Amniotic epithelial cell (primary cell): Measurements from ENCODE around the gene ERI2.

Experiments used
- DNase-seq: peaks from one replicate; pipeline ENCODE4 v3.0.0-alpha.2; 2010; ENCODE audit warnings: low read depth

Gene ERI2, protein sequence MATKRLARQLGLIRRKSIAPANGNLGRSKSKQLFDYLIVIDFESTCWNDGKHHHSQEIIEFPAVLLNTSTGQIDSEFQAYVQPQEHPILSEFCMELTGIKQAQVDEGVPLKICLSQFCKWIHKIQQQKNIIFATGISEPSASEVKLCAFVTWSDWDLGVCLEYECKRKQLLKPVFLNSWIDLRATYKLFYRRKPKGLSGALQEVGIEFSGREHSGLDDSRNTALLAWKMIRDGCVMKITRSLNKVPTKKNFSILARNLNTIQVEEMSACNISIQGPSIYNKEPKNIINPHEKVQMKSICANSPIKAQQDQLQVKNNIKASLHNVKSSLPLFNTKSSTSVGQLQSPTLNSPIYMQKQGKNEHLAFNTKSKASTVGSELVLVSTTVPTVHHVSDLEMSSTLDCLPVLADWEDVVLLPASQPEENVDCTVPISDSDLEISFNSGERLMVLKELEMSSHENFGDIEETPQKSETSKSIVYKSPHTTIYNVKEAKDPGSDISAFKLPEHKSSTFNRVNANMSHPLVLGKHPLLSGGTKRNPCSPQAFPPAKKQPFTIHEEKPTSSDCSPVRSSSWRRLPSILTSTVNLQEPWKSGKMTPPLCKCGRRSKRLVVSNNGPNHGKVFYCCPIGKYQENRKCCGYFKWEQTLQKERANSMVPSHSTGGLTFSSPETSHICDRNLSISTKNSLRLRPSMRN

DNA sequence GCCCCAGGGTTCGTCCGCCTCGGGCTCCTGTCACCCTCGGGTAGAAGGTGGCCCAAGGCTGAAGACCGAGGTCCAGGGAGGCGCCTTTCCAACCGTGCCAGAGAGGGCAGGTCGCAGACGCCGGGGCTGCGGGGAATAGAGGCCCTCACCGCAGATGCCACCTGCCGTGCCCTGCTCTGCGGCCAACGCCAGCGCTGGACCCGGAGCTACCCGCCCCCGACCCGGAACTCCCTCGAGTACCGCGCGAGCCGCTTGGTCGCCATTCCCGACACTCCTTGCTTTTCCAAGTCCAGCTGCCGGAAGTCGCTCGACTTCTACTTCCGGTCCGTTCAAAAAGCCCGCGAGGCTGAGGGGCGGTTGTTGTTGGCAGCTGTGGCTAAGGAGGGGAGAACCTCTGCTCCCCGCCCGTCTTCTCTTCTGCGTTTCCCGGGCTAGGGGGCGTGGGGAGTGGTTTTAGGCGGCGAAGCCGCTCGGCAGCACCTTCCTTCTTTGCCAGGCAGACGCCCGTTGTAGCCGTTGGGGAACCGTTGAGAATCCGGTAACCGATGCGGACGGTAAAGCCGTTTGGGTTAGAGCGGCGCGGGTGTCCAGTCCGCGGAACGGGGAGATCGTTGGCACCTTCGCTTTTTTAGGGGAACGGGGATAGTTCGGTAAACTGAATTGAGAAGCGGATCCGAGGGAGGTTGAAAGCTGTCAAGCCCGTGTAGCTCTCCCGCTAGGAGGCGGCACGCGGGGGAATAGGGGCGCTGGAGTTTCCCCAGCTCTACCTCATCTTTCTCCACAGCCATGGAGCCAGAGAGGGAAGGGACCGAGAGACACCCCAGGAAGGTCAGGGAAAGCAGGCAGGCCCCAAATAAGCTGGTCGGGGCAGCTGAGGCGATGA lies at the start of gene ERI2, which contains the start of gene REXO5:
Gene ERI2, minus strand, starts transcription at position 305 of the 883 bp plus-strand sequence. Its CDS starts 42 bp downstream, at position 263.
Gene REXO5, plus strand, starts transcription at position 360 of the 883 bp plus-strand sequence. Its CDS starts 427 bp downstream, at position 787.
- peak; percentile 94 for DNase-seq

DNA sequence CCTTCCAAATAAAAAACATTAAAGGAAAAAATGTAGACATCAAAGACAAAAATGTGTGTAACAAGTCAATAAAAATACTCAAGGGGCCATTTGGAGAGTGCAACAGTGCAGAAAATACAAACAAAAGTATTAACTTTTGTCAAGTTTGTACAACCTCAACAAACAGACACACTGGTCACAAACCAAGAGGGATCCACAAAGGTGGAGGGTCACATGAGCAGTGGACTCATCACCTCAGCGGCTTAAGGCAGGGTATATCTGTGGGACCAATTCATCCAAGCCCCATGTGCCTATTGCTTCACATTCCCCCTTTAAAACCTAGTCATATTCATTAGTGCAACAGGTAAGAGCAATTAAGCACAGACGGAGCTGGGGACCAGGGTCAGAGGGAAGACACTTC lies 48.7 kb upstream of the ERI2 start:
- DNase-seq, result no peak

DNA sequence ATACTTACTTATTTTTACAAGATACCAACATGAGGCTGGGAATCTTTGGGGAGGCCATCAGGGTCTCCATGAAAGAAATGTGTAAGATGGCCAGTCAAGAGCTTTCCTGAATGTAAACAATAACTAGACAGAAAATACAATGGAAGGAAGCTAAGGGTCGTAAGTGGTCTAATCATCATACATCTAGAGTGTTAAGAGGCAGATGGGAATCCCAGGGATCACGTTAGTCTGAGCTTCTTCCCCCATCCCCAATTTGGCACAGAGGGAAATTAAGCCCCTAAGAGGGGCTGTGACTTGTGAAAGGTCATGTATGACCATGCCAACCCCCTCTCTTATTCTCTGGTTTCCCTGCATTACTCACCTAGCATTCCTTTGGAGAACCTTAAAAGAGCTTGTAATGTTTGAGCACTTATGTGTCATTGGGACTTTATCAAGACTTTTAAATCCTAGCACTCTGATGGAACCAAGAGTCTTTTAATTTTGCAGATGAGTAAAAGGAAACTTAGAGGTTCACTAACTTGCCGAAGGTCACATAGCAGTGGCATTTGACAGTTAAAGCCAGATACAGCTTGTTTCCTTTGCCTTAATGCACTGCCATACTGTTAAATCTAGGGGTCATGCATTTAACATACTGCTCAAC lies 47.8 kb upstream of the ERI2 start:
- DNase-seq, result no peak

DNA sequence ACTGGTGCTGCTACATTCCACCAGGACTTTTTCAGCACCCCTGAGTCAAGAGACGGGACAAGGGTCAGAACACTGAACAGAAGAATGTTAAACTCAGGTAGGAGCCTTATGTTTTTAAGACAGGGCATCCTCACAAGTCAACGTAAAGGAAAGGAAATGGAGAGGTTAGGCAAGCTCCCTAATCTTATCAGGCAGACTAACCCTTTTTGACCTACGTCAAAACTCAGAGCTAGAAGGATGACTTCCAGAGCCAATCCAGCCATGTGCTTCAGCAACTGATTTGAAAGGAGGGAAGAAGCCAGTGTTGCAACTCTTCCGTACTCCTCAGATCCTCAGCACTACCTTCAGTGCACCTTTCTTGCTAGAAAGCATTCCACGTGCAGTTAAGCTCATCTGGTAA lies 46.9 kb upstream of the ERI2 start:
- DNase-seq, result peak; percentile 88

DNA sequence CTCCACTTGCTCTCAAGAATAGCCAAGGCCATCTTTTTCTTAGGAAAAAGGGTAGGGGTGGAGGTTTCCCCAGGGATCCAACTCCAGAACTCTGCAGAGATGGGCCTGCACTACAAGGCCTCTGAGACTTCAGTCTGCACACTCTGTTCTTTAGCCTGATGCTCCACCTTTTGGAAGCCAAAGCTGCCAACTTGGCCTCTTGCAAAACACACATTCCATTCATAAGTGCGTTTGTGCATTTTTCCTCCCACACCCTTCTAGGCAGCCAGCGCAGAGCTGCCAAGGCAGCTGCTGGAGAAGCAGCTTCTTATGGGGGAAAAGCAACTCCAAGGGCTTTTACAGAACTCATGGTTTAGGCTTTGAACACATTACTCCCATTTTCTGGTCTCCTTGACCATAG lies 45.3 kb upstream of the ERI2 start:
- DNase-seq, result peak; percentile 98

DNA sequence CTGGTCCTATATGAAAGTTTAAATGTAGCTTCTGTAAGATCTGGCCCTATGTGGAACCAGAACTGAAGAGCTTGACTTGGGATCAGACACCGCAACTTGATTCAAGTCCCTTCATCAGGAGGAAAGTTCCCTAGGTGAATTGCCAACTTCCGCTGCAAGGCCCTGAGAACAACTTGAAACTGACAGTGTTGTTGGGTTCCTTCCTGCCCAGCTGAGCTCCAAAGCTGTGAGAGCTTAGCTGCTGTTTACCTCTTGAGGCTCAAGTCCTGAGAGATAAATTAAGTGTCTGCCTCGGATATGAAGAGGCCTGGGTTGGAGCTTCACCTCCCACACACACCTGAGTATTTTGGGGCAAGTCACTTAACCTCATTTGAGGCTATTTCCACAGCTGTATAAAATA lies 44.7 kb upstream of the ERI2 start:
- DNase-seq, result peak; percentile 62

DNA sequence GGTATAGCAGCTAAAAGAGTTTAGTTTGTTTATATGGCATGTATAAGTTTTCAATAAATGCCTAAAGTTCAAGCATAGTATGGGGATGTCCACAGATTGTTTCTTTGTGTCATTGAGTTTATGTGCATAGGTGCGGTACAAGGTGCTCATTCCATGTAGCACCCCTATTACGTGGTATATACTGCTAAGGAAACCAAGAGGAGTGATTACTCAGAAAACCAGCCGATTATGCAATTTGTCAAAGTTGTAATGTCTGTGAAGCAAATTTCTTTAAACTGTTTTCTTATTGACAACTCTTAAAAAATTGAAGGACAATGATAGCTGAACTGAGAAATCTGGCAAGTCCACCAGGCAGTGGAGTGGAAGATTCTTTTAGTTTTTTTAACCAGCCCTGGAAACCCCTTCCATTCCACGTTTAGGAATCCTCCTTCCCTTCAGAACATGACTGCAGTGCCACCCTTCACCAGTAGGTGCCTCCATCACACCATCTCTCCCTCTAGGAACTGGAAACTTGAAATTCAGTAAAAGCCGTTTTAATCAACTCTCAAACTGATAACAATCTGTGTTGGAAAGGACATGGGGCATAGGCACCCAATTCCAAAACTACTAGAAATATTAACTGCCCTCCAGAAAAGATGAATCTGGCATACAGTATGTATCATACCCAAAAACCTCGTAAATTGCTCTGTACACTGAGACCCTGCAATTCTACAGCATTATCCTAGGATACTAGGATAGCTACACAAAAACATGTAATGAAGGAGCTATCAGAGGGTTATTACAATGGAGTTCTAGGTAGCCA lies 43.5 kb upstream of the ERI2 start:
- peak; percentile 65 for DNase-seq

DNA sequence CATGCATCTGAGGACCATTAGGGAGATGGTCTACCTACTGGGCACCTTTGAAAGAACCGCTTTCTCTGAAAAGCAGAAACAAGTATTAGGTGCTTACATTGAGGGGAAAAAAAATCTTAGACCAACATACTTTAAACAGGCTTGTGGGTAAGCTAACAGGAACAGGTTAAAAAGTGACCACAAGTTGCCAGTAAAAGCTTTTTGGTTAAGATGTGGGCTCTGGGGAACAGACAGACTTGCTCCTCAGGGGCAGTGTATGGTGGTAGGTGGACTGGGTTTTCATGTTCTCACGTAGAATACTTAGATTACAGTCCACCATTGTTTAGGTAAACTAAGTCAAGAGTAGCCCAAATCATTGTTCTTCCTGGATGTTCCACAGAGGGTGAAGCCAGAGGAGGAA lies 41.3 kb upstream of the ERI2 start:
- no peak for DNase-seq

DNA sequence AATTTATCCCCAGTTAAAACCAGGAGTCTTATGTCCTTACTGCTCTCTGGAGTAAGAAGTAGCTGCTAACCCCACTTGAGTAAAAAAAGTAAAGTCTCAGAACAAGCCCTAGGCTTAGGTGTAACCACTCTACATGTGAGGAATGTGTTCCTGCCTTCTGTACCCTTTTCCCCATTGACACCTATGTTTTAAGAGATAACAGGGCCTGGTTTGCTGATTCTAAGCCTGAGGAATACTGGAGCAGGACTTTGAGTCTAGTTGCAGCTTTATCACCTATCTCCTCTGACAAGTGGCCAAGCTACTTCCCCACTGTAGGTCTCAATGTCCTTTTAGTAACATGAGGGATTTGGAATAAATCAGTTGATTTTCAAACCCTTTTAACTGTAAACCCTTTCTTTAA lies 40.3 kb upstream of the ERI2 start:
- DNase-seq, result no peak

DNA sequence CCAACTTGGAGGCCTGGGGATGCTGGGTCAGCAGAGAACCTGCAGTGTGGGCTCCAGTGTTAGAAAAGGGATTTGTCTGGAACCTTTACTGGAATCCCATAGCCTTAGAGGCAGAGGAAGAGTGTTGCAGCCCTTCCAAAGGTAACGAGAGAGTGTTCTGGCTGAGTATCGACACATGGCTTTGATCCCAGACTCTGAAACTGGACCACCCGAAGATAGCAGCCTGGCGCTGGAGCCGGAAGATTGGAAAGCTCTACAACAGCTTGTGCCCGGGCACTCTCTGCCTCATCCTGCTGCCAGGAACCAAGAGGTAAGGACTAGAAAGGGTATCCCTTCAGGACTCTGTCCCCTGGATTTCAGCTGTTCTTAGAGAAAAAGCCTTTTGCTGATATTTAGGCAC lies 39.8 kb upstream of the ERI2 start:
- DNase-seq, result no peak

DNA sequence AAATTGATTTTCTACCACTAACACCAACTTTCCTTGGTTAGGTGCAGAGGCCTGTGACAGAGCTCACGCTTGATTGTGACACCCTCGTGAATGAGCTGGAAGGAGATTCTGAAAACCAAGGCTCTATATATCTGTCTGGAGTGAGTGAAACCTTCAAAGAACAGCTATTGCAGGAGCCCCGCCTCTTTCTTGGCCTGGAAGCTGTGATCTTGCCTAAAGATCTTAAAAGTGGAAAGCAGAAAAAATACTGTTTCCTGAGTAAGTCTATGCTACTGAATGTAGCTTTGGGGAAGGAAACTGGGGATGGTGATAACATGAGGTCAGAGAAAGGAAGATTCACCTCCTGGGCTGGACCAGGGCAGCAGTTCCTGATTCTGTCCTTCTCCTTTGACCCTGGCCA lies 38.3 kb upstream of the ERI2 start:
- no peak for DNase-seq

DNA sequence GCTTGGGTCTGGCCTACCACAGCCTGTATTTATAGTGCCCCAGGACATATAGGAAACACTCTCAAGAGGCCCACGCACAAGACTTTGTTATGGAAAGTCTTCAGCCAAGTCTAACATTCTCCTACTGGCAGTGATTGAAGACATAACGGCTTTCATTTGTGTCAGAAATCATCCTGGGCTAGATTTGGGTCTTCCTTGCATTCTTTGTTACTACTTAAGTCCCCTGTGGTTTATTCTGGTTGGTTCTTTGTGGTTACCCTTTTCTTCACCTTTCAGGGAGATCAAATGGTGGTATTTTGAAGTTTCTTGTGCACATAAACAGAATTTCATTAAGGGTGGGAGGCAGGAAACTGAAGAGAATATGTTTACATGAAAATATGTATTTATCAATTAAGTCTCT lies 37.8 kb upstream of the ERI2 start:
- DNase-seq, result no peak

DNA sequence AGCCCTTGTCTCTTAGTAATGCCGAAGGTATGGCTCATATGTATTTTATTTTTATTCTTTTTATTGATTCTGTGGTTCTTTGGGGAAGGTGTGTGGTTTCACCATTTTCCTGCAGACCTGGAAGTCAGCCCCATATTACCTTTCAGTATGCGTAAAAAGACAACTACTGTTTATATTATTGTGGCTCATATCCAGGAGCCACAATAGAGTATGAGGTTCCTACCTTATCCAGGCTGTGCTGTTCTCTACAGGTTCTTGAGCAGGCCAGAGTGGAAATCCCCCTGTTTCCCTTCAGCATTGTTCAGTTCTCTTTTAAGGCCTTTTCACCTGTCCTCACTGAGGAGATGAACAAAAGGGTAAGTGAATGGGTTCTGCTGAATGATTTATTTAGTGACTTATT lies 33.2 kb upstream of the ERI2 start:
- no peak for DNase-seq

DNA sequence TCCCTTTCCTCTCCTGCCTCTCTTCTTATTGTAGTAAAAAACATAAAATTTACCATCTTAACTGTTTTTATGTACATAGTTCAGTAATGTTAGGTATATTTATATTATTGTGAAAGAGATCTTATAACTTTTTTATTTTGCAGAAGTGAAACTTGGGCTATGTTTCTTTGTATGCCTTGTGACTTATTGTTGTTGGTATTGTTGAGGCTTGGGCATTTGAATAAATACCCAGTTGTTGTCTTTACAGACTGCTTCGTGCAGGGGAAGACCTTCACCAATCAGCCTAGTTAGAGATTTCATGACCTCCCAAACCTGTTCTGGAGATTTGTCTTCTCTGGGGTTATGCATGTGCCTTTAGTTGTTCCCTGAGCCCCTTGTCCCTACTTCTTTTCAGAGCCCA lies 32.0 kb upstream of the ERI2 start:
- DNase-seq, result no peak

DNA sequence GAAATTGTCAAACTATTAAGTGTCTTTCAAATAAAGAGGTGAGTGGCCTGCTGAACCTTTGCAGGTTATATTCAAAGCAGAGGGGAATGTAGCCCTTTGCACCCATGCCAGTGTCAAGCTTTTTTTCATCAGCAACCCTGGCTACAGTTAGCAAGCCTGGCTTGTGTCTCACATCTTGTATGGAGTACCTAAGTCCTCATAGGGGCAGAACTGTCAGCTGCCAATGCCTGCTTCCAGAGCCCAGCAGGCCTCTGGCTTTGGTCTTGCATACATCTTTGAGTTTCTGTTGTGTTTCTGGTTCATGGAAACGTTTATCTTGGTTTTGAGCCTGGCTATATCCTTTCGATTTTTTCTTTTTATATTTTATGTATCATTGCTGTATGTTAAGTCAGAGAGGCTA lies 26.8 kb upstream of the ERI2 start:
- DNase-seq, result no peak

DNA sequence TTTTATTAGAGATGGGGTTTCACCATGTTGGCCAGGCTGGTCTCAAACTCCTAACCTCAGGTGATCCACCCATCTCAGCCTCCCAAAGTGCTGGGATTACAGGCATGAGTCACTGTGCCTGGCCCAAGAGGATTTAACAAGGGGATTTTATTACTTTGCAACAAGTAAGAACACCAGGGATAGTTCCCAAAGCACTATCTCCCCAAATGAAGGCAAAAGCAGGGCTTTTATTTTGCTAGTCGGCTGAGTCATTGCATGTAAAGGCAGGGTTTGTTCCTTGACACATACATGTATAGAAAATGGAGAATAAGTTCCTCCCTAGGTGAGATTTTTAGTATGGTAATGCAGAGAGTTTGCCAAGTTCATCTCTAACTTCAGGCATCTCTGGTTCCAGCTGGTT lies 24.1 kb upstream of the ERI2 start:
- DNase-seq, result no peak

DNA sequence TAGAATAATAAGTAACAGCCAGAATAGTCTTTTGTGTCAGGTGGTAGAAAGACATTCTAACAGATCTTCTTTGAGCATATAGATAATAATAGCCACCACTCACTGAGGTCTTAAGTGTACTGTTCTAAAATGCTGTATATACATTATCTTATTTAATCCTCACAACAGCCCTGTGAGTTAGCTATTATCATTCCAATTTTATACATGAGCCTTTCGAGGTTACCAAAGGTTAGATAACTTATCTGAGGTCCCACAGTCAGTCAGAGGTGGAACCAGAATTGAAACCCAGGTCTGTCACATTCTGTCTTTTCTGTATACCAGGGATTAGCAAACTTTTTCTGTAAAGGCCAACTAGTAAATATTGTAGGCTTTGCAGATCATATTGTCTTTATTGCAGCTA lies 23.3 kb upstream of the ERI2 start:
- no peak for DNase-seq

DNA sequence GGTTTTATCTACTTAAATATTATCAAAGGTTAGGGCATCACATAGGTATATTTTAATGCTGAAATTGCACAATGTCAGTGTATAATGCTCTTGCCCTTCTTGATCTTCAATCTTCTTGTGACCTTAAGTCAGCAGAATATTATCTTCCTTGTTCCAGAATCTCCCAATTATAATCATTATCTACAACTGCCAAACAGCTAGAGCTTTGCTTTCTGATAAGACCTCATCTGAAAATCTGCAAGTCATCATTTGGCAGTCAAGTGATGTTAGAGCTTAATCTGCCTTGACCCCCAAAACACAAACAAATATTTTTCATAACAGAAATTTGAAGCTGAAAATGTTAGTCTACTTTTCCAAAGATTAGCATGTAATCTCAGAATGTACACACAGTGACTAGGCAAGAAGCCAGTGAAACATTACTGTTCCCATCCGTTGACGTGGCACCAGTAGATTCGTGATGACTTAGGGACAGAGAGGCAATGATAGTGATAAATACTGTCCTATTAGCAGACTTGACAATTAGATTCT lies 19.8 kb upstream of the ERI2 start:
- DNase-seq, result no peak

DNA sequence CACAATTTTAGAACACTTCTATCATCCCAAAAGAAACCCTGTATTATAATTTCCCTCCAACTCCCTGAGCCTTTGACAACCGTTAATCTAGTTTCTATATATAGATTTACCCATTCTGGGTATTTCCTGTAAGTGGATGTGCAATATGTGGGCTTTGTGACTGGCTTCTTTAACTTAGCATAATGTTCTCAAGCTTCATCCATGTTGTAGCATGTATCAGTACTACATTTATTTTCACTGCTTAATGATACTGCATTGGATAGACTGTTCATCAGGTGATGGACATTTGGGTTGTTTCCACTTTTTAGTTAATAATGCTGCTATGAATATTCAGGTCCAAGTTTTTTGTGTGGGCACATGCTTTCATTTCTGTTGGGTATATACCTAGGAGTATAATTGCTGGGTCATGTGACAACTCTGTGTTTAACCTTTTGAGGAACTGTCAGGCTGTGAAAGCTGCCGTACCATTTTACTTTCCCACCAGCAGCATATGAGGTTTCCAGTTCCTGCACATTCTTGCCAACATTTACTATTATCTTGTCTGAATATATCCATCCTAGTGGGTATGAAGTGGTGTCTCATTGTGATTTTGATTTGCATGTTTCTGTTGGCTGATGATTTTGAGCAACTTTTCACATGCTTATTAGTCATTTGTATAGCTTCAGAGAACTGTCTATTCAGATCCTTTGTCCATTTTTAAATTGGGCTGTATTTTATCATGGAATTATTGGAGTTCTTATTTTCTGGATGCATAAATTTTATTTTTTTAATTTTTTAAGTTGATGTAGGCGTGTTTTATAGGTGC lies 16.5 kb upstream of the ERI2 start:
- DNase-seq, result no peak

DNA sequence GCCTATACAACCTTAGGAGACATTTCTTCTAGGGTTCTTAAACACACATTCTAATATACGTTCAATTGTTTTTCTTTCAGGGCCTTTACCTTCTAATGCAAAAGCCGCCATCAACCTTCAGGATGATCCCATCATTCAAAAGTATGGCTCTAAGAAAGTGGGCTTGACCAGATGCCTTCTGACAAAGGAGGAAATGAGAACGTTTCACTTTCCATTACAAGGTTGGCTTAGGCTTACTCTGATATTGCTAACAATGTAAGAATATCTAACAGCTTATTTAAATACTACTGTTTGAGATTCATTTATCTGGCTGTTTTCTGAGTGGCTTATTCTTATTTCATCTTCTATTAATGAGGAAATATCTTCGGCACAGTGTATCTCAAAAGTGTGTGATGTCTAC lies 15.4 kb upstream of the ERI2 start:
- DNase-seq, result no peak
